Measurements from ENCODE around the gene HEPACAM2. TPM values are rescaled to one million over a fixed set of nuclear protein-coding genes. Genes with fewer than 3 reads are reported as not detected.

HEPACAM2 gene
- total RNA-seq, 4 donors from 2014 or later, result not detected

GRCh38 chr7:93146472-93147141, 79.7 kb downstream of the HEPACAM2 start:
- no peak for DNase-seq (ENCODE audit: extremely low spot score)
- TF ChIP-seq, protein P1, sequence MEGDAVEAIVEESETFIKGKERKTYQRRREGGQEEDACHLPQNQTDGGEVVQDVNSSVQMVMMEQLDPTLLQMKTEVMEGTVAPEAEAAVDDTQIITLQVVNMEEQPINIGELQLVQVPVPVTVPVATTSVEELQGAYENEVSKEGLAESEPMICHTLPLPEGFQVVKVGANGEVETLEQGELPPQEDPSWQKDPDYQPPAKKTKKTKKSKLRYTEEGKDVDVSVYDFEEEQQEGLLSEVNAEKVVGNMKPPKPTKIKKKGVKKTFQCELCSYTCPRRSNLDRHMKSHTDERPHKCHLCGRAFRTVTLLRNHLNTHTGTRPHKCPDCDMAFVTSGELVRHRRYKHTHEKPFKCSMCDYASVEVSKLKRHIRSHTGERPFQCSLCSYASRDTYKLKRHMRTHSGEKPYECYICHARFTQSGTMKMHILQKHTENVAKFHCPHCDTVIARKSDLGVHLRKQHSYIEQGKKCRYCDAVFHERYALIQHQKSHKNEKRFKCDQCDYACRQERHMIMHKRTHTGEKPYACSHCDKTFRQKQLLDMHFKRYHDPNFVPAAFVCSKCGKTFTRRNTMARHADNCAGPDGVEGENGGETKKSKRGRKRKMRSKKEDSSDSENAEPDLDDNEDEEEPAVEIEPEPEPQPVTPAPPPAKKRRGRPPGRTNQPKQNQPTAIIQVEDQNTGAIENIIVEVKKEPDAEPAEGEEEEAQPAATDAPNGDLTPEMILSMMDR (IDR thresholded peaks at IDR 0.05), result no peak
- TF ChIP-seq POLR2A (IDR thresholded peaks at IDR 0.05; ENCODE audit: low read depth) (no peak), POLR2AphosphoS5 (IDR thresholded peaks at IDR 0.05) (no peak)
- Histone ChIP-seq H3K4me1 (peaks cover 3 to 24% (median 12%) of the 10 kb centered on the region in 4 donors), H3K27me3 (no peaks in the 10 kb centered on the region), H3K9me3 (no peaks in the 10 kb centered on the region), H3K27ac (replicated peaks in 1 of 4) (peak overlapping the region; percentile 18 to 50 (median 33)), H3K36me3 (peaks cover 6 to 31% (median 24%) of the 10 kb centered on the region in 4 donors), H3K4me3 (peak overlapping the region; percentile 46 to 61 (median 50))
- intact Hi-C loops (cut with DNase I), result no loop called here
- WGBS, result 60% methylated on average over 5 of the region's 5 CpGs

DNA sequence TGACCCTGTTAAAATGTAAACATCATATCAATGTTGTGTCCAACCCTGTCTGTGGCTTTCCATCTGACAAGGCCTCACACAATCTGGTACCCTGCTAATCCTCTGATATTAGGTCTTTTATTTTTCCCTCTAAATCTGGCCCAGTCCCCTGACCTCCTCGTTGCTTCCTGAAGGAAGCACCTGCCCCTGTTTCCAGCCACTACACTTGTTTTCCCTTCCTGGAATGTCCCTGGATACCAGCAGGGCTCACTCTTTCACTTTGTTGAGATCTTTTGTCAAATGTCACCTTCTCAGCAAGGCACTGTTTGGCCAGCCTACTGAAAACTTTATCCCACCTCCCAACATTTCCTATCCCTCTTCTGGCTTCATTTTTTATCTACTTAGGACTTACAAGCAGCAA, 80.2 kb downstream of the HEPACAM2 start:
- no peak overlapping the region for H3K4me3 ChIP-seq

GRCh38 chr7:93145354-93145753, 80.9 kb downstream of the HEPACAM2 start:
- no peaks in the 10 kb centered on the region for H3K27me3 ChIP-seq
- H3K36me3 ChIP-seq, result peaks cover 6 to 44% (median 32%) of the 10 kb centered on the region in 4 donors
- TF ChIP-seq POLR2A (IDR thresholded peaks at IDR 0.05; ENCODE audit: low read depth) (no peak), POLR2AphosphoS5 (IDR thresholded peaks at IDR 0.05) (no peak)
- H3K4me1 ChIP-seq, result peaks cover 3 to 24% (median 12%) of the 10 kb centered on the region in 4 donors
- no peak overlapping the region for H3K27ac ChIP-seq (replicated peaks in 1 of 4)
- 65% methylated on average over 3 of the region's 3 CpGs for WGBS
- intact Hi-C loops (cut with DNase I), result no loop called here
- DNase-seq (ENCODE audit: extremely low spot score), result no peak
- H3K4me3 ChIP-seq, result no peak overlapping the region
- H3K9me3 ChIP-seq, result no peaks in the 10 kb centered on the region

More for the DNA sequence above, 80.2 kb downstream of the HEPACAM2 start:
- no peak for TF ChIP-seq POLR2A (IDR thresholded peaks at IDR 0.05; ENCODE audit: low read depth)
- TF ChIP-seq EP300 (IDR thresholded peaks at IDR 0.05), result no peak
- TF ChIP-seq, protein P1 (IDR thresholded peaks at IDR 0.05), result no peak
- TF ChIP-seq POLR2AphosphoS5 (IDR thresholded peaks at IDR 0.05), result no peak
- intact Hi-C loops (cut with DNase I), result no loop called here
- no peaks in the 10 kb centered on the region for H3K9me3 ChIP-seq
- no peak for DNase-seq (ENCODE audit: extremely low spot score)
- H3K36me3 ChIP-seq, result peaks cover 6 to 37% (median 27%) of the 10 kb centered on the region in 4 donors
- H3K4me1 ChIP-seq, result peaks cover 3 to 24% (median 12%) of the 10 kb centered on the region in 4 donors
- no peaks in the 10 kb centered on the region for H3K27me3 ChIP-seq
- H3K27ac ChIP-seq (replicated peaks in 1 of 4), result peak overlapping the region in 1 of 4 donors; percentile 20
- 26% methylated on average over 1 of the region's 1 CpG for WGBS

- Histone ChIP-seq H3K27ac (replicated peaks in 1 of 4) (no peak overlapping the region), H3K9me3 (peaks cover 0 to 32% (median 11%) of the 10 kb centered on the region in 4 donors), H3K27me3 (no peaks in the 10 kb centered on the region), H3K36me3 (peaks cover 22 to 76% (median 57%) of the 10 kb centered on the region in 4 donors), H3K4me3 (no peak overlapping the region), H3K4me1 (peaks cover 3 to 17% (median 10%) of the 10 kb centered on the region in 4 donors)
- DNase-seq (ENCODE audit: extremely low spot score), result no peak
- TF ChIP-seq, protein P1 (IDR thresholded peaks at IDR 0.05), result no peak
- TF ChIP-seq EP300 (IDR thresholded peaks at IDR 0.05) (no peak), POLR2AphosphoS5 (IDR thresholded peaks at IDR 0.05) (no peak), POLR2A (IDR thresholded peaks at IDR 0.05; ENCODE audit: low read depth) (no peak)
- intact Hi-C loops (cut with DNase I), result no loop called here
- whole genome bisulfite sequencing, result 88% methylated on average over 1 of the region's 1 CpG
Observed at GRCh38 chr7:93142127-93142526, 84.1 kb downstream of the HEPACAM2 start.

DNA sequence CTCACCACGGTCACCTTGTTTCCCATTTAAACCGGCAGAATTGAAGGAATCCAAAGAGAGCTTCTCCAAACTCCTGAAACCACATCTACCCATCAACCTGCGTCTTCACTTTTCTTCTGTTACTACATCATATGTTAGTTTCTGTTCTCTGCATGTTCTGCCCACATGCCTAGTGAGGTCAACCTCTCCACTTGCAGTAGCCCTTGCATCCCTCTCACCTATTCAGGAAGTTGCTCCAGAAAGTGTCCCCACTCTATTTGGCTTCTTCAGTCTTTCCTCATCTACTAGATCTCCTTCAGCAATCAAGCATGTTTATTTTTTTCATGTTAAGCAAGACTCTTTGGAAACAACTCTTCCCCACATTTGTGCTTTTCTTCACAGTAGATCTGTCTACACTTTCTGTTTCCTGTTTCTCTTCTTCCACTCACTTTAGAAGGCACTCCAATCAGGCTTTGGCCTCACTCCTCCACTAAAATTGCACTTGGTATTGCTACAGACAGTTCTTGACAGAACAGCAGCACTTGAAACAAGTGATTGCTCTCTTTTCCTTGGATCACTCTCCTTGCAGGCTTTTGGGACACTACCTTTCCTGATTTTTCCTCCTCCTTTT, 85.6 kb downstream of the HEPACAM2 start:
- Histone ChIP-seq H3K27me3 (no peaks in the 10 kb centered on the region), H3K9me3 (peaks cover 0 to 46% (median 15%) of the 10 kb centered on the region in 4 donors), H3K4me1 (peaks cover 0 to 4% (median 1%) of the 10 kb centered on the region in 4 donors), H3K36me3 (peaks cover 34 to 90% (median 69%) of the 10 kb centered on the region in 4 donors), H3K4me3 (no peak overlapping the region), H3K27ac (replicated peaks in 1 of 4) (no peak overlapping the region)
- TF ChIP-seq EP300 (IDR thresholded peaks at IDR 0.05), result no peak
- no peak for TF ChIP-seq POLR2AphosphoS5 (IDR thresholded peaks at IDR 0.05)
- TF ChIP-seq POLR2A (IDR thresholded peaks at IDR 0.05; ENCODE audit: low read depth), result no peak
- TF ChIP-seq, protein P1 (IDR thresholded peaks at IDR 0.05), result no peak
- intact Hi-C loops (cut with DNase I), result no loop called here
- WGBS, result 93% methylated on average over 3 of the region's 3 CpGs
- DNase-seq (ENCODE audit: extremely low spot score), result no peak
